GM12878 (cell line): Measurements from ENCODE around the gene EXOC4. TPM values are rescaled to one million over a fixed set of nuclear protein-coding genes. Genes with fewer than 3 reads are reported as not detected.

ENCODE experiments used
- ATAC-seq: fragments of 200-7000 bp; cut with Tn5 transposase; 3 replicates; pipeline ENCODE4 v1.9.1; 2020; ENCODE audit warnings: mild to moderate bottlenecking, moderate library complexity
- BruUV-seq: library from RNA; stranded (reverse); fragments of 400-500 nt; replicated peaks from 2 replicates; lab custom pipeline; 2021; lab: Mats Ljungman, UMichigan
- CTCF ChIA-PET: fragments of 300-600 bp; sonication (Branson Sonifier 250); formaldehyde crosslinking; extraction: SDS; loops from one replicate; lab custom pipeline; 2021; ENCODE audit warnings: inconsistent platforms; lab: Yijun Ruan, JAX
- POLR2A ChIA-PET: fragments of 350-600 bp; formaldehyde crosslinking; extraction: SDS; loops from one replicate; lab custom pipeline; 2021; ENCODE audit warnings: inconsistent platforms; lab: Charles Lee
- RAD21 ChIA-PET: fragments of 300-600 bp; sonication (Branson Sonifier 250); formaldehyde crosslinking; loops from one replicate; lab custom pipeline; 2023; ENCODE audit warnings: antibody characterized with exemption; ENCODE audit not compliant: unreplicated experiment; lab: Charles Lee
- SMC1A ChIA-PET: fragments of 300-600 bp; sonication (Branson Sonifier 250); formaldehyde crosslinking; loops from one replicate; lab custom pipeline; 2023; ENCODE audit not compliant: unreplicated experiment, uncharacterized antibody; lab: Charles Lee
- DNase-seq: peaks from one replicate; pipeline ENCODE4 v3.0.0-alpha.2; 2011; ENCODE audit warnings: low read depth, low spot score
- FAIRE-seq: peaks from 3 replicates; lab custom pipeline; 2011; peaks lifted over from hg19 to GRCh38; lab: Jason Lieb, UNC
- H2AFZ ChIP-seq: 2 replicates; pipeline ENCODE4 v1.6.0; 2011; ENCODE audit warnings: low read depth, low read length, control low read depth; ENCODE audit not compliant: control insufficient read depth
- H3K27ac ChIP-seq: 2 replicates; pipeline ENCODE4 v1.5.1; 2011; ENCODE audit warnings: control low read depth; ENCODE audit not compliant: control insufficient read depth, insufficient read depth
- H3K27me3 ChIP-seq, 2 experiments: replicated peaks in 1 of 2; 2 replicates each; pipeline versions ENCODE4 v1.6.0 to v1.6.1; 2011; ENCODE audit warnings: low read length in 1 of 2; ENCODE audit not compliant: control insufficient read depth in 2 of 2, insufficient read depth in 2 of 2
- H3K36me3 ChIP-seq, 2 experiments: 2 replicates each; pipeline ENCODE4 v1.5.1; 2011; ENCODE audit warnings: low read length in 1 of 2; ENCODE audit not compliant: control insufficient read depth in 2 of 2, insufficient read depth in 2 of 2
- H3K4me1 ChIP-seq: 2 replicates; pipeline ENCODE4 v1.6.1; 2011; ENCODE audit warnings: mild to moderate bottlenecking, low read length, moderate library complexity, mixed read lengths; ENCODE audit not compliant: control insufficient read depth, insufficient read depth
- H3K4me2 ChIP-seq: 2 replicates; pipeline ENCODE4 v1.6.0; 2011; ENCODE audit warnings: control low read depth; ENCODE audit not compliant: control insufficient read depth, insufficient read depth
- H3K4me3 ChIP-seq: fragments of 200-600 bp; sonication (generic); 2 replicates; pipeline ENCODE4 v1.5.1; 2016
- H3K79me2 ChIP-seq: 2 replicates; pipeline ENCODE4 v1.6.0; 2011; ENCODE audit warnings: low read length; ENCODE audit not compliant: control insufficient read depth, insufficient read depth
- H3K9ac ChIP-seq: 2 replicates; pipeline ENCODE4 v1.8.0; 2011; ENCODE audit warnings: low read length, control low read depth, mixed read lengths; ENCODE audit not compliant: control insufficient read depth, insufficient read depth
- H3K9me3 ChIP-seq: replicated peaks from 3 replicates; pipeline ENCODE4 v1.5.1; 2011; ENCODE audit warnings: mild to moderate bottlenecking, low read length; ENCODE audit not compliant: control insufficient read depth, insufficient read depth
- H4K20me1 ChIP-seq: 2 replicates; pipeline ENCODE4 v1.6.0; 2011; ENCODE audit not compliant: control insufficient read depth, insufficient read depth
- ATF7 ChIP-seq: fragments of 450-650 bp; IDR thresholded peaks from 2 replicates; pipeline ENCODE4 v1.6.1; 2016; ENCODE audit warnings: low read depth, mild to moderate bottlenecking
- CBFB ChIP-seq: IDR thresholded peaks from 2 replicates; pipeline ENCODE4 v1.6.1; 2016; ENCODE audit warnings: antibody characterized with exemption, low read depth
- E4F1 ChIP-seq: fragments of 450-650 bp; IDR thresholded peaks from 2 replicates; pipeline ENCODE4 v1.6.1; 2018; ENCODE audit warnings: borderline replicate concordance, mild to moderate bottlenecking; ENCODE audit not compliant: partially characterized antibody
- EED ChIP-seq: sonication (generic); IDR thresholded peaks from 2 replicates; pipeline ENCODE4 v1.6.1; 2016; ENCODE audit warnings: antibody characterized with exemption, low read depth
- HDGF ChIP-seq: fragments of 450-650 bp; IDR thresholded peaks from 2 replicates; pipeline ENCODE4 v1.6.1; 2016; ENCODE audit warnings: antibody characterized with exemption
- MEF2A ChIP-seq: IDR thresholded peaks from 2 replicates; pipeline ENCODE4 v1.6.1; 2011; ENCODE audit warnings: low read depth, mild to moderate bottlenecking, low read length, moderate library complexity; ENCODE audit not compliant: insufficient read depth
- PBX3 ChIP-seq: IDR thresholded peaks from 2 replicates; pipeline ENCODE4 v1.6.1; 2011; ENCODE audit warnings: mild to moderate bottlenecking, low read depth, low read length, moderate library complexity; ENCODE audit not compliant: insufficient replicate concordance
- POLR2A ChIP-seq: IDR thresholded peaks from 2 replicates; pipeline ENCODE4 v1.6.1; 2011; ENCODE audit warnings: low read depth, mild to moderate bottlenecking, low read length
- POLR2AphosphoS5 ChIP-seq: IDR thresholded peaks from 2 replicates; pipeline ENCODE4 v1.6.1; 2011; ENCODE audit warnings: mild to moderate bottlenecking, low read length, inconsistent platforms
- REST ChIP-seq: IDR thresholded peaks from 2 replicates; pipeline ENCODE4 v1.6.1; 2012; ENCODE audit warnings: mild to moderate bottlenecking, low read depth, low read length
- TCF7 ChIP-seq: IDR thresholded peaks from 2 replicates; pipeline ENCODE4 v1.6.1; 2014; ENCODE audit warnings: antibody characterized with exemption, borderline replicate concordance
- WGBS: methylation state at CpG from one replicate; pipeline ENCODE4 v1.1.6; 2016; ENCODE audit warnings: low lambda C conversion rate; ENCODE audit not compliant: insufficient replicate concordance, insufficient coverage; ENCODE audit errors: missing lambda C conversion rate; 5-methylcytosine and 5-hydroxymethylcytosine counted together
- in situ Hi-C: fragments of 300-500 bp; cut with MboI; formaldehyde crosslinking; loops from 9 replicates; pipeline ENCODE4 v1.14.3; 2018; ENCODE audit warnings: mixed read lengths
- intact Hi-C: fragments of 100-400 bp; cut with micrococcal nuclease; formaldehyde crosslinking; loops from one replicate; pipeline ENCODE4 v1.14.2; 2022; ENCODE audit not compliant: unreplicated experiment
- polyA plus RNA-seq, 11 experiments: library from polyadenylated mRNA; depleted of rRNA in 4 of 11; unstranded in 6 of 11; stranded (reverse) in 5 of 11; fragments of >200 nt; fragmentation: Nextera tagmentation in 4 of 11; fragmentation: Illumina TruSeq in 1 of 11; extraction: Ambion mirVana in 4 of 11; extraction: Trizol in 1 of 11; gene quantifications; 1 replicate in 1 of 11; 2 replicates in 10 of 11; pipeline versions ENCODE4 v1.2.1 to v1.2.3, GENCODE V29; 2011 to 2016; ENCODE audit warnings: inconsistent platforms in 2 of 11, missing spikeins in 2 of 11, low read depth in 1 of 11
- total RNA-seq, 4 experiments: library from RNA; depleted of rRNA in 3 of 4; stranded (reverse); fragments of >200 nt in 3 of 4; fragmentation: Illumina TruSeq in 1 of 4; extraction: Trizol in 1 of 4; gene quantifications; 2 replicates each; pipeline versions ENCODE4 v1.2.1 to v1.2.3, GENCODE V29; 2013 to 2021

Gene EXOC4
- total and polyA plus RNA-seq, 10 of the 15 experiments (the other 5 are each of a cell fraction or from before 2014, with no cell fraction given): 13.2 to 44.5 (median 29.6) TPM

GRCh38 chr7:133641436-133641835 is 388.6 kb downstream of the EXOC4 start:
- H3K9me3 ChIP-seq: no peaks in the 10 kb centered on the region
- FAIRE-seq: no peak
- intact Hi-C loops (no loop called here), in situ Hi-C loops (no loop called here)
- BruUV-seq: no TSS peak
- POLR2A ChIA-PET: interaction anchor here (0.6 kb wide), 1 partner anchor 389 kb away, joined by 4 read pairs; no protein-coding TSS in a partner anchor
- H2AFZ ChIP-seq: no peak overlapping the region
- ATAC-seq: no peak
- TF ChIP-seq REST (peak; percentile 57; the same call in 1 of the 2 replicates), TCF7 (no peak)
- H3K27ac ChIP-seq: no peak overlapping the region
- H3K79me2 ChIP-seq: no peaks in the 10 kb centered on the region
- H3K36me3 ChIP-seq: no peaks in the 10 kb centered on the region
- 92% methylated on average over 2 of the region's 2 CpGs for WGBS
- no peak for DNase-seq
- H3K4me1 ChIP-seq: no peaks in the 10 kb centered on the region
- RAD21 ChIA-PET: no interaction called here
- no peaks in the 10 kb centered on the region for H3K27me3 ChIP-seq
- H3K4me3 ChIP-seq: no peak overlapping the region
- SMC1A ChIA-PET: interaction anchor here (1.3 kb wide), 1 partner anchor 11 kb away, joined by 3 read pairs; no protein-coding TSS in a partner anchor
- H3K9ac ChIP-seq: no peak overlapping the region
- H3K4me2 ChIP-seq: no peak overlapping the region
- H4K20me1 ChIP-seq: no peaks in the 10 kb centered on the region
- CTCF ChIA-PET: no interaction called here

- ATAC-seq (no peak), FAIRE-seq (no peak), DNase-seq (no peak)
- no peaks in the 10 kb centered on the region for H3K4me1 ChIP-seq
- H3K27ac ChIP-seq: no peak overlapping the region
- intact Hi-C loops: no loop called here
- SMC1A ChIA-PET: no interaction called here
- H4K20me1 ChIP-seq: no peaks in the 10 kb centered on the region
- no TSS peak for BruUV-seq
- no peaks in the 10 kb centered on the region for H3K36me3 ChIP-seq
- no peak overlapping the region for H3K4me2 ChIP-seq
- no peak overlapping the region for H2AFZ ChIP-seq
- POLR2A ChIA-PET: no interaction called here
- no peaks in the 10 kb centered on the region for H3K79me2 ChIP-seq
- WGBS: 79% methylated on average over 2 of the region's 2 CpGs
- in situ Hi-C loops: no loop called here
- RAD21 ChIA-PET: no interaction called here
- no peaks in the 10 kb centered on the region for H3K27me3 ChIP-seq
- H3K9ac ChIP-seq: no peak overlapping the region
- H3K9me3 ChIP-seq: no peaks in the 10 kb centered on the region
- CTCF ChIA-PET: no interaction called here
- no peak overlapping the region for H3K4me3 ChIP-seq
- TF ChIP-seq ATF7 (no peak), POLR2A (no peak), CBFB (no peak), PBX3 (no peak), E4F1 (no peak), EED (no peak), POLR2AphosphoS5 (no peak), MEF2A (no peak), TCF7 (no peak), HDGF (no peak)
Observed at GRCh38 chr7:133642907-133643306, 390.0 kb downstream of the EXOC4 start.
